DND-41 (cell line): ENCODE results near the gene SLK.

Experiments used
- EZH2 ChIP-seq: IDR thresholded peaks from 3 replicates; pipeline ENCODE4 v1.6.1; 2012; ENCODE audit warnings: borderline replicate concordance, low read depth, mild to moderate bottlenecking, moderate library complexity, low read length, inconsistent platforms; ENCODE audit not compliant: severe bottlenecking
- TF ChIP-seq, protein P1 (sequence below): IDR thresholded peaks from 2 replicates; pipeline ENCODE4 v1.5.1; 2012; ENCODE audit warnings: borderline replicate concordance, low read length, moderate library complexity, mild to moderate bottlenecking; ENCODE audit not compliant: poor library complexity, severe bottlenecking; ENCODE audit errors: extremely low read depth

DNA sequence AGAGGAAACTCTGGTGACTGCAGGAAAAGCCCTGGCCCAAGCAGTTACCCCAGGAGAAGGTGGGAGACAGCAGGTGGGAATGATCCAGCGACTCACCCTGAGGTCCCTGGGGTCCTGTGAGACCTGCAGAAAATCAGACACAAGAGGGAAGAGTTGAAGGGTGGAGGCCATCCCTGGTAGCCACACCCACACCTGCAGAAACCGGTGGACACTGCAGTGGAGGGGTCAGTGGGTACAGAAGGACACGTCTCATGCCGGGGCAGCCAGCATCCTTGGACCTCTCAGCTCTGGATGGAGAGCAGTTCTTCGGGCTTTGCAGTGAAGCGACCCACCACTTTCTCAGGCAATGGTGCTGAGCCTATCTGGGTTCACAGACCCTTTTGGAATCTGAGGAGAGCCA is 79.7 kb downstream of the SLK start:
- TF ChIP-seq, protein P1, sequence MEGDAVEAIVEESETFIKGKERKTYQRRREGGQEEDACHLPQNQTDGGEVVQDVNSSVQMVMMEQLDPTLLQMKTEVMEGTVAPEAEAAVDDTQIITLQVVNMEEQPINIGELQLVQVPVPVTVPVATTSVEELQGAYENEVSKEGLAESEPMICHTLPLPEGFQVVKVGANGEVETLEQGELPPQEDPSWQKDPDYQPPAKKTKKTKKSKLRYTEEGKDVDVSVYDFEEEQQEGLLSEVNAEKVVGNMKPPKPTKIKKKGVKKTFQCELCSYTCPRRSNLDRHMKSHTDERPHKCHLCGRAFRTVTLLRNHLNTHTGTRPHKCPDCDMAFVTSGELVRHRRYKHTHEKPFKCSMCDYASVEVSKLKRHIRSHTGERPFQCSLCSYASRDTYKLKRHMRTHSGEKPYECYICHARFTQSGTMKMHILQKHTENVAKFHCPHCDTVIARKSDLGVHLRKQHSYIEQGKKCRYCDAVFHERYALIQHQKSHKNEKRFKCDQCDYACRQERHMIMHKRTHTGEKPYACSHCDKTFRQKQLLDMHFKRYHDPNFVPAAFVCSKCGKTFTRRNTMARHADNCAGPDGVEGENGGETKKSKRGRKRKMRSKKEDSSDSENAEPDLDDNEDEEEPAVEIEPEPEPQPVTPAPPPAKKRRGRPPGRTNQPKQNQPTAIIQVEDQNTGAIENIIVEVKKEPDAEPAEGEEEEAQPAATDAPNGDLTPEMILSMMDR = no peak
- TF ChIP-seq EZH2 = no peak
